K562 treated with DMSO at 1 percent for 48 hours (cell line): Measurements from ENCODE around the gene PARP9. TPM values are rescaled to one million over a fixed set of nuclear protein-coding genes. Genes with fewer than 3 reads are reported as not detected.

Experiments used
- total RNA-seq: library from RNA; unstranded; fragments of 300-600 nt; gene quantifications from 2 replicates; pipeline ENCODE4 v1.2.3, GENCODE V29; 2022; ENCODE audit warnings: low replicate concordance; ENCODE audit errors: extremely low read depth

PARP9 gene
- total RNA-seq: not detected in 2 replicates

GRCh38 chr3:122564155-122564912 is at the start of gene PARP9, which contains the start of gene DTX3L:
Gene PARP9 (minus strand): TSS chr3:122564300. CDS start chr3:122559620, 4,680 bp downstream.
Gene DTX3L (plus strand): TSS chr3:122564338. CDS start chr3:122564427, 89 bp downstream.

GRCh38 chr3:122577409-122578031 is 13.4 kb upstream of the PARP9 start, which contains the start of gene PARP15:
Gene PARP15 (plus strand): TSS chr3:122577650. CDS start chr3:122577668, 18 bp downstream.

GRCh38 chr3:122514123-122515019 is 49.7 kb downstream of the PARP9 start, which contains the start of gene KPNA1:
Gene KPNA1 (minus strand): TSS chr3:122514939. CDS start chr3:122496565, 18,374 bp downstream.

Other genes starting within 250 kb of the PARP9 start
- gene CSTA, start 239.1 kb downstream of the PARP9 start, total RNA-seq: not detected in 2 replicates
- gene MIX23, start 181.1 kb downstream of the PARP9 start, total RNA-seq: not detected in 2 replicates
- gene FAM162A, start 180.1 kb downstream of the PARP9 start, total RNA-seq: not detected in 2 replicates
- gene WDR5B, start 148.2 kb downstream of the PARP9 start, total RNA-seq: not detected in 2 replicates
- gene KPNA1, start 49.4 kb downstream of the PARP9 start, total RNA-seq: not detected in 2 replicates
- not detected in 2 replicates for gene DTX3L, start within 50 bp of the PARP9 start, total RNA-seq
- not detected in 2 replicates for gene PARP15, start 13.3 kb upstream of the PARP9 start, total RNA-seq
- gene PARP14, start 116.5 kb upstream of the PARP9 start, total RNA-seq: not detected in 2 replicates
- not detected in 2 replicates for gene HSPBAP1, start 229.5 kb upstream of the PARP9 start, total RNA-seq
- not detected in 2 replicates for gene SLC49A4, start 230.8 kb upstream of the PARP9 start, total RNA-seq